Upper lobe of right lung (tissue), 1 donor: Measurements from ENCODE around the gene ATP10A. TPM values are rescaled to one million over a fixed set of nuclear protein-coding genes. Genes with fewer than 3 reads are reported as not detected.

Experiments used
- ATAC-seq: fragments of 200-7000 bp; cut with Tn5 transposase; one replicate; pipeline ENCODE4 v1.9.1; 2020; ENCODE audit warnings: mild to moderate bottlenecking, moderate library complexity
- DNase-seq: peaks from one replicate; pipeline ENCODE4 v3.0.0-alpha.2; 2020
- H3K27ac ChIP-seq: fragments of 200-600 bp; one replicate; pipeline ENCODE4 v1.8.0; 2022
- H3K27me3 ChIP-seq: fragments of 200-600 bp; one replicate; pipeline ENCODE4 v1.8.0; 2022; ENCODE audit warnings: mild to moderate bottlenecking
- H3K36me3 ChIP-seq: fragments of 200-600 bp; one replicate; pipeline ENCODE4 v1.8.0; 2022
- H3K4me1 ChIP-seq: fragments of 200-600 bp; one replicate; pipeline ENCODE4 v1.8.0; 2022
- H3K4me3 ChIP-seq: fragments of 200-600 bp; one replicate; pipeline ENCODE4 v1.8.0; 2022; ENCODE audit warnings: mild to moderate bottlenecking
- H3K9me3 ChIP-seq: fragments of 200-600 bp; one replicate; pipeline ENCODE4 v1.8.0; 2022
- CTCF ChIP-seq: fragments of 200-600 bp; IDR thresholded peaks from one replicate; pipeline ENCODE4 v1.8.0; 2022; ENCODE audit warnings: antibody characterized with exemption
- intact Hi-C: fragments of 100-400 bp; cut with DNase I; formaldehyde crosslinking; loops from one replicate; pipeline ENCODE4 v1.11.0; 2022
- total RNA-seq: library from RNA; stranded (reverse); fragmentation: NEBNext Ultra II Directional; extraction: Animal tissue kit (Norgen Biotek cat#: 25700); gene quantifications from one replicate; pipeline ENCODE4 v1.2.1, GENCODE V29; 2021
- donor health status: DM: no; HTN: yes; CAD: no; lungs with severe emphysema.

Gene ATP10A
- total RNA-seq, 1 donor from 2014 or later, result 31.1 TPM

GRCh38 chr15:25742041-25742730, 120.9 kb downstream of the ATP10A start:
- Histone ChIP-seq H3K4me3 (no peak overlapping the region), H3K36me3 (no peaks in the 10 kb centered on the region), H3K4me1 (peaks cover 6% of the 10 kb centered on the region), H3K9me3 (no peaks in the 10 kb centered on the region), H3K27me3 (no peaks in the 10 kb centered on the region), H3K27ac (no peak overlapping the region)
- DNase-seq, result no peak
- ATAC-seq, result no peak
- TF ChIP-seq CTCF, result no peak
- intact Hi-C loops, result no loop called here

GRCh38 chr15:25741256-25741580, 121.9 kb downstream of the ATP10A start:
- ATAC-seq, result peak; percentile 44
- TF ChIP-seq CTCF, result no peak
- DNase-seq, result no peak
- no peaks in the 10 kb centered on the region for H3K36me3 ChIP-seq
- H3K4me3 ChIP-seq, result no peak overlapping the region
- no peaks in the 10 kb centered on the region for H3K27me3 ChIP-seq
- no peak overlapping the region for H3K27ac ChIP-seq
- intact Hi-C loops, result no loop called here
- H3K4me1 ChIP-seq, result peaks cover 6% of the 10 kb centered on the region
- no peaks in the 10 kb centered on the region for H3K9me3 ChIP-seq

- ATAC-seq (peak; percentile 5), DNase-seq (no peak)
- Histone ChIP-seq H3K36me3 (no peaks in the 10 kb centered on the region), H3K4me1 (peaks cover 6% of the 10 kb centered on the region), H3K9me3 (no peaks in the 10 kb centered on the region), H3K4me3 (no peak overlapping the region), H3K27me3 (no peaks in the 10 kb centered on the region), H3K27ac (no peak overlapping the region)
- no peak for TF ChIP-seq CTCF
- intact Hi-C loops, result no loop called here
Observed at GRCh38 chr15:25740383-25741255, 122.5 kb downstream of the ATP10A start.

- no peak overlapping the region for H3K27ac ChIP-seq
- peak; percentile 26 for TF ChIP-seq CTCF
- DNase-seq (no peak), ATAC-seq (peak; percentile 37)
- H3K9me3 ChIP-seq, result no peaks in the 10 kb centered on the region
- H3K36me3 ChIP-seq, result no peaks in the 10 kb centered on the region
- no peaks in the 10 kb centered on the region for H3K27me3 ChIP-seq
- peaks cover 6% of the 10 kb centered on the region for H3K4me1 ChIP-seq
- intact Hi-C loops, result no loop called here
- no peak overlapping the region for H3K4me3 ChIP-seq
Observed at GRCh38 chr15:25739687-25740121, 123.4 kb downstream of the ATP10A start.

- Histone ChIP-seq H3K4me3 (no peak overlapping the region), H3K36me3 (no peaks in the 10 kb centered on the region), H3K4me1 (peaks cover 6% of the 10 kb centered on the region), H3K27ac (no peak overlapping the region), H3K9me3 (no peaks in the 10 kb centered on the region), H3K27me3 (no peaks in the 10 kb centered on the region)
- DNase-seq, result no peak
- peak; percentile 53 for ATAC-seq
- no peak for TF ChIP-seq CTCF
- intact Hi-C loops, result no loop called here
Observed at GRCh38 chr15:25738171-25738965, 124.8 kb downstream of the ATP10A start.
